Common myeloid progenitor, CD34-positive (primary cell): ENCODE data around the gene SP140.

Source experiments
- CTCF ChIA-PET: fragments of 350-600 bp; sonication (Branson Sonifier 250); formaldehyde crosslinking; loops from one replicate; lab custom pipeline; 2021; ENCODE audit warnings: antibody characterized with exemption; lab: Charles Lee
- POLR2A ChIA-PET: fragments of 350-600 bp; sonication (Branson Sonifier 250); formaldehyde crosslinking; loops from one replicate; lab custom pipeline; 2021; ENCODE audit warnings: antibody characterized with exemption; lab: Charles Lee
- DNase-seq, 3 donors: peaks; one replicate each; pipeline versions ENCODE4 v3.0.0 to v3.0.0-alpha.2; 2013
- H3K27ac ChIP-seq, 2 experiments: 1 replicate in 1 of 2; 2 replicates in 1 of 2; pipeline ENCODE4 v1.7.0; 2013; ENCODE audit warnings: inconsistent platforms in 2 of 2, low read length in 2 of 2, mild to moderate bottlenecking in 2 of 2, low read depth in 1 of 2, moderate library complexity in 1 of 2; ENCODE audit not compliant: severe bottlenecking in 2 of 2, insufficient read depth in 1 of 2, poor library complexity in 1 of 2
- H3K27me3 ChIP-seq, 5 experiments: replicated peaks in 2 of 5; 1 replicate in 3 of 5; 2 replicates in 2 of 5; pipeline versions ENCODE4 v1.6.1 to v1.7.0; 2013; ENCODE audit warnings: low read length in 4 of 5, mild to moderate bottlenecking in 2 of 5, moderate library complexity in 2 of 5, inconsistent platforms in 1 of 5; ENCODE audit not compliant: insufficient read depth in 5 of 5, control insufficient read depth in 4 of 5
- H3K36me3 ChIP-seq, 4 experiments: 1 replicate in 2 of 4; 2 replicates in 2 of 4; pipeline versions ENCODE4 v1.6.1 to v1.7.0; 2013; ENCODE audit warnings: low read length in 3 of 4, control low read depth in 1 of 4, mild to moderate bottlenecking in 1 of 4; ENCODE audit not compliant: control insufficient read depth in 4 of 4, insufficient read depth in 4 of 4
- H3K4me1 ChIP-seq, 4 experiments: 1 replicate in 3 of 4; 2 replicates in 1 of 4; pipeline versions ENCODE4 v1.6.1 to v1.7.1; 2013; ENCODE audit warnings: low read length in 3 of 4, mild to moderate bottlenecking in 3 of 4, control low read depth in 1 of 4, inconsistent platforms in 1 of 4, moderate library complexity in 1 of 4; ENCODE audit not compliant: control insufficient read depth in 4 of 4, insufficient read depth in 4 of 4; ENCODE audit errors: control extremely low read depth in 1 of 4
- H3K4me3 ChIP-seq, 7 experiments: 1 replicate in 4 of 7; 2 replicates in 3 of 7; pipeline versions ENCODE4 v1.5.1 to v1.7.0; 2013; ENCODE audit warnings: mild to moderate bottlenecking in 7 of 7, low read length in 6 of 7, moderate library complexity in 6 of 7, inconsistent platforms in 2 of 7, low read depth in 2 of 7, control low read depth in 1 of 7; ENCODE audit not compliant: insufficient read depth in 4 of 7, control insufficient read depth in 1 of 7; ENCODE audit errors: extremely low read depth in 1 of 7
- H3K9me3 ChIP-seq, 5 experiments: 1 replicate in 4 of 5; 2 replicates in 1 of 5; pipeline versions ENCODE4 v1.6.1 to v1.7.1; 2013; ENCODE audit warnings: low read length in 4 of 5, mild to moderate bottlenecking in 2 of 5, inconsistent platforms in 1 of 5, low read depth in 1 of 5, moderate library complexity in 1 of 5; ENCODE audit not compliant: control insufficient read depth in 4 of 5, insufficient read depth in 2 of 5; ENCODE audit errors: control extremely low read depth in 1 of 5
- WGBS: methylation state at CpG from one replicate; pipeline ENCODE4 v1.1.5; 2013; ENCODE audit not compliant: insufficient coverage; 5-methylcytosine and 5-hydroxymethylcytosine counted together

SP140 gene

GRCh38 chr2:230343747-230344146 lies 118.2 kb downstream of the SP140 start:
- DNase-seq, result no peak
- no peaks in the 10 kb centered on the region for H3K4me1 ChIP-seq
- POLR2A ChIA-PET, result no interaction called here
- H3K36me3 ChIP-seq, result peaks cover 4 to 52% (median 11%) of the 10 kb centered on the region in 4 experiments
- CTCF ChIA-PET, result no interaction called here
- no peak overlapping the region for H3K27ac ChIP-seq
- peaks cover 5 to 53% (median 10%) of the 10 kb centered on the region in 5 experiments for H3K9me3 ChIP-seq
- H3K27me3 ChIP-seq, result no peaks in the 10 kb centered on the region
- 88% methylated on average over 1 of the region's 1 CpG for WGBS
- no peak overlapping the region for H3K4me3 ChIP-seq

- Histone ChIP-seq H3K9me3 (peaks cover 5 to 54% (median 10%) of the 10 kb centered on the region in 5 experiments), H3K4me3 (no peak overlapping the region), H3K4me1 (no peaks in the 10 kb centered on the region), H3K27me3 (no peaks in the 10 kb centered on the region), H3K36me3 (peaks cover 4 to 58% (median 12%) of the 10 kb centered on the region in 4 experiments), H3K27ac (no peak overlapping the region)
- DNase-seq, result no peak
- POLR2A ChIA-PET, result no interaction called here
- CTCF ChIA-PET, result no interaction called here
- WGBS, result no CpG with 5 or more reads among the region's 1 CpG
These were observed 120.9 kb downstream of the SP140 start for GRCh38 chr2:230346465-230346864.

GRCh38 chr2:230346921-230347533 lies 121.5 kb downstream of the SP140 start:
- no CpG with 5 or more reads among the region's 1 CpG for WGBS
- peaks cover 4 to 61% (median 14%) of the 10 kb centered on the region in 4 experiments for H3K36me3 ChIP-seq
- H3K27ac ChIP-seq, result no peak overlapping the region
- no peaks in the 10 kb centered on the region for H3K4me1 ChIP-seq
- H3K9me3 ChIP-seq, result peaks cover 5 to 54% (median 10%) of the 10 kb centered on the region in 5 experiments
- H3K4me3 ChIP-seq, result no peak overlapping the region
- CTCF ChIA-PET, result no interaction called here
- POLR2A ChIA-PET, result no interaction called here
- H3K27me3 ChIP-seq, result no peaks in the 10 kb centered on the region
- DNase-seq, result no peak

- Histone ChIP-seq H3K4me3 (no peak overlapping the region), H3K4me1 (no peaks in the 10 kb centered on the region), H3K27ac (no peak overlapping the region), H3K36me3 (peaks cover 4 to 60% (median 13%) of the 10 kb centered on the region in 4 experiments), H3K9me3 (peaks cover 4 to 51% (median 10%) of the 10 kb centered on the region in 5 experiments), H3K27me3 (no peaks in the 10 kb centered on the region)
- POLR2A ChIA-PET, result no interaction called here
- WGBS, result 96% methylated on average over 3 of the region's 6 CpGs
- DNase-seq, result no peak
- CTCF ChIA-PET, result no interaction called here
These were observed 122.2 kb downstream of the SP140 start for GRCh38 chr2:230347659-230348305.

GRCh38 chr2:230348787-230349186 lies 123.3 kb downstream of the SP140 start:
- H3K4me3 ChIP-seq, result no peak overlapping the region
- no peaks in the 10 kb centered on the region for H3K4me1 ChIP-seq
- H3K27ac ChIP-seq, result no peak overlapping the region
- ChIA-PET CTCF (no interaction called here), POLR2A (no interaction called here)
- H3K9me3 ChIP-seq, result peaks cover 3 to 42% (median 10%) of the 10 kb centered on the region in 5 experiments
- peaks cover 4 to 51% (median 11%) of the 10 kb centered on the region in 4 experiments for H3K36me3 ChIP-seq
- DNase-seq, result no peak
- no peaks in the 10 kb centered on the region for H3K27me3 ChIP-seq

GRCh38 chr2:230356084-230356483 lies 130.5 kb downstream of the SP140 start:
- POLR2A ChIA-PET, result no interaction called here
- H3K9me3 ChIP-seq, result peaks cover 0 to 13% (median 5%) of the 10 kb centered on the region in 5 experiments

GRCh38 chr2:230358305-230358704 lies 132.8 kb downstream of the SP140 start:
- Histone ChIP-seq H3K27ac (no peak overlapping the region), H3K9me3 (peaks cover 0 to 13% (median 5%) of the 10 kb centered on the region in 5 experiments), H3K27me3 (no peaks in the 10 kb centered on the region), H3K4me1 (peaks cover 0 to 2% (median 0%) of the 10 kb centered on the region in 4 experiments), H3K36me3 (peaks cover 17 to 62% (median 30%) of the 10 kb centered on the region in 4 experiments), H3K4me3 (no peak overlapping the region)
- no peak for DNase-seq
- CTCF ChIA-PET, result no interaction called here
- WGBS, result 80% methylated on average over 1 of the region's 1 CpG
- POLR2A ChIA-PET, result no interaction called here

More at GRCh38 chr2:230356084-230356483, 130.5 kb downstream of the SP140 start:
- WGBS, result 93% methylated on average over 2 of the region's 2 CpGs
- CTCF ChIA-PET, result no interaction called here
- Histone ChIP-seq H3K4me3 (no peak overlapping the region), H3K27ac (no peak overlapping the region), H3K4me1 (no peaks in the 10 kb centered on the region), H3K27me3 (no peaks in the 10 kb centered on the region), H3K36me3 (peaks cover 13 to 48% (median 22%) of the 10 kb centered on the region in 4 experiments)
- no peak for DNase-seq
